Globus pallidus (tissue), 1 donor: ENCODE data around the gene C9orf50.
"Not testable (repeated sequence)": the region's sequence is repeated elsewhere in the genome, so short reads cannot be mapped to it uniquely, and the experiment has no call there.

Source experiments
- DNase-seq: peaks from one replicate; pipeline ENCODE4 v3.0.0-alpha.2; 2015; ENCODE audit warnings: low spot score

The C9orf50 gene

DNA sequence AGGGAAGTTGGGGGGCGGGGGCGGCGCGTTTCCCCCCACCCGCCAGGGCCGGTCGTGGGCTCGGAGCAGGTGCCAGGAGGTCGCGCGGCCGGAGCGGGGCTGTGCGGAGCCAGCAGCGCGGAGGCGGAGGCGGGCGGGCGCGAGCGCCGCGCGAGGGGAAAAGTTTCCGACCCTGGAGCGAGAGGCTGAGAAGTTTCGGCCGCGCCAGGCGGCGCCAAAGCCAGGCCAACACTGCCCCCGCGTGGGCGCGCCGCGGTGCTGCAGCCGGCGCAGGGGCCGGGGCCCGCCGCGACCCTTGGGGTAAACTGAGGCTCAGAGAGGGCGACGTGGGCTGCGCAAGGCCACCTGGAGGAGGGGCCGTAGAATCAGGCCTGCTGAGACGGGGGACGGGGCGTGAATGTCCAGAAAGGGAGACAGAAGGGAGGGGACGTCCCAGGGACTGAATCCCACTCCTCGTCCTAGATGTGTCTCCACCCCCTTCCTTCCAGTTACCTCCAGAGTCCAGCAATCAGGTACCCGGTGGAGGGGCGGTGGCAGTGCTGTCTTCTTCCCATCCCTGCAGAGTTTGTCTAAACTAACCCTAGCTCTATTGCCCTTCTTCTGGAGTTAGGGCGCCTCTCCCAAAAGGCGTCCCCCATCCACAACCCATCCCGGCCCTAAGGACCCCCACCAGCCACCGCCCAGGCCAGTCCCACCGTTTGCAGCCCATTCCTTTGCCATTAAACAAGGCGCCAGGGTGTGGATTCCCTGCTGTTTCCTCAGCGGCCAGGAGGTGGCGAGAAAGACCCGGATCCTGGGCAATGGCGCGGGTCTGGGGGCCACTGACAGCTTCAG is 10.2 kb downstream of the C9orf50 start:
- peak; percentile 64 for DNase-seq

DNA sequence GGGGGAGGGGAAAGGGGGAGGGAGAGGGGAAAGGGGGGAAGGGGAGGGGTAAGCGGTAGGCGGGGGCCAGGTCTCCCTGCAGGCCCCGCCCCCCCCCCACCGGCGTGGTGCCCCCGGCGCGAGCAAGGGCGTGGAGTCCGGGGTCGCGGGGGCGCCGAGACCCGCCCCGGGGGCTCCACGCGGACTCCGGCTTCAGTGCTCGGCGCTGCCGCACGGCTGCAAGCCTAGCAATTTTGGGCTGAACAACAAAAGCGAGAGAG is 10.8 kb downstream of the C9orf50 start:
- DNase-seq, result no peak

DNA sequence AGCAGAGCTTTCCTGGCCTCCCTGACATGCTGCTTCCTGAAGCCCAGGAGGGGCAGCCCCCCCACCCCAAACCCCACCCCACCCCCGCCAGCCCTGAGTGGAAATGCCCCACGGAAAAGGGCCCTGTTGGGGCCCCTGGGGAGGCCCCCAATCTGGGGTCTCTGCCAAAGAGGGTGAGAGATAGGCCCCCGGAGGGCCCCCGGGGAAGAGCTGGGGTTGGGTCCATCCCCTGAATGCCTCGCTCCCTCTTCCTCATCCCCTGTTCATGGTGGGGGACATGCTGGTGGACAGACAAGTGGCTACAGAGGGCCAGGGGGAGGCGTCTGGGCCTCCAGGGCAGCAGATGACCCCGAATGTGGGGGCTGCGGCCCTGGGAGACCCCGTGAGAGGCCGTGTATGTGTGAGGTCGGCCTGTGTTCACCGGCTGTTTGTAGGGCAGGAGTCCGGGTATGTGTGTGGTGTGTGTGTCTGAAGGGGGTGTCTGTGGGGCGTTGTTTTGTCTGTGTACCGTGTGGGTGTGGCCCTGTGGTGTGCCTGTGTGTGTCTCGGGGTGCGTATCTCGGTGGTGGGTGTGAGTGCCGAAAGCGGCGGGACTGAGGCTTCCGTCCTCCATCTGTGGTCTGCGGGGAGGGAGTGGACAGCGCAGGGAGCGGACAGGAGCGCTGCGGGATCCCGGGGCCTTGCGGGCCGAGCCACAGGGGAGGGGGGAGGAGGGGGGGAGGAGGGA is 11.3 kb downstream of the C9orf50 start:
- DNase-seq, result no peak

DNA sequence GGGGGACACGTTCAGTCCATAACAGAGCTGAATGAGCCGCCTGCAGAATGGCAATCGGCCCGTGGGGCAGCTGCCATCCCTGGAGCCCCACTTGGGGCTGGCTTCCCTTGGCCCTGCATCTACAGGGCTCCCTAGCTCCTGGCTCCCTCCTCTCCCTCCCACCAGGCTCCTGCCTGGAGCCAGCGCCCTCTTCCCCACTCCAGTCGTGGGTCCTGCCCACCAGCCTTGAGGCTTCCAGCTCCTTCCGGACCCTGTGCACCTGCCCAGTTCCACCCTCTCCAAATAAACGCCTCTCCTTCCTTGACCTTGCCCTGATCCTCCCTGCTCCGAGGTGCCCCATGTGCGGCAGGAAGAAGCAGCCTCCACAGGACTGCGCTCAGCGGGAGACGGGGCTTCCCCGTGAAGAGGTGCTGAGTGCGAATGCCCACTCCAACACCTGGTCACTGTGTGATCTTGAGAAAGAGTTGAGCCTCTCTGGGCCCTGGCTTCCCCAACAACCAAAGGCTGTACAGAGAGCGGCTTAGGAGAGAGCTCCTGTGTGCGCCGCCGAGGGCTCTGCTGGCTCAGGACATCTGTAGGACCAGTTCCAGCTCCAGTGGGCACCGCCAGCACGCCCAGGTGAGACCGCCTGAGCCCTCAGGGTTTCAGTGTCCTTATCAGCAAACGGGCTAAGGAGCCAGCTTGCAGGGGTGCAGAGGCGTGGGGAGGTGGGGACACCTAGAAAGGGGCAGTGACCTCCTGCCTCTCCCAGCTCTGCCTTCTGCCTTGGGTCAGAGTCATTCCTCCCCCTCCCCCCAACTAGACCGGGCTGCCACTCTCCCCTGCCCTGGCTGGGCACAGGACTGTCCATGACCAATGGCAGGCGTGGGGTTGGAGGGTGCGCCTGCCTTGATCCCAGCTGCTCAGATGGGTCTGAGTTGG is 12.1 kb downstream of the C9orf50 start:
- DNase-seq, result no peak

DNA sequence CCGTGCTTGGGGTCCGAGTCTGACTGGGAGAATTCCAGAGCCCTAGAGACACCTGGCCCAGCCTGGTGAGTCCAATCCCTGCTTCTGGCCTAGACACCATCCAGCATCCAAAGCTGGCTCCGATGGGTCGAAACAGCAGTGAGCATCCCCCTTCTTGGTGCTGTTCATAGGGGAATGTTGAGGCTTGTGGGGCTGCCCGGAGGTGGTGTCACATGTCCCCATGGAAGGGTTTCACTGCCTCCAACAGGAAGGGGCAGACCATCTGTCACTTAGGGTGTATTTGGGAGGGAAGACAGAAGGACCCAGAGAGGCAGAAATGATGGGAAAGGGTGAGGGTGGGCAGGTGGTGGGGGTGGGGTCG is 13.9 kb downstream of the C9orf50 start:
- no peak for DNase-seq

DNA sequence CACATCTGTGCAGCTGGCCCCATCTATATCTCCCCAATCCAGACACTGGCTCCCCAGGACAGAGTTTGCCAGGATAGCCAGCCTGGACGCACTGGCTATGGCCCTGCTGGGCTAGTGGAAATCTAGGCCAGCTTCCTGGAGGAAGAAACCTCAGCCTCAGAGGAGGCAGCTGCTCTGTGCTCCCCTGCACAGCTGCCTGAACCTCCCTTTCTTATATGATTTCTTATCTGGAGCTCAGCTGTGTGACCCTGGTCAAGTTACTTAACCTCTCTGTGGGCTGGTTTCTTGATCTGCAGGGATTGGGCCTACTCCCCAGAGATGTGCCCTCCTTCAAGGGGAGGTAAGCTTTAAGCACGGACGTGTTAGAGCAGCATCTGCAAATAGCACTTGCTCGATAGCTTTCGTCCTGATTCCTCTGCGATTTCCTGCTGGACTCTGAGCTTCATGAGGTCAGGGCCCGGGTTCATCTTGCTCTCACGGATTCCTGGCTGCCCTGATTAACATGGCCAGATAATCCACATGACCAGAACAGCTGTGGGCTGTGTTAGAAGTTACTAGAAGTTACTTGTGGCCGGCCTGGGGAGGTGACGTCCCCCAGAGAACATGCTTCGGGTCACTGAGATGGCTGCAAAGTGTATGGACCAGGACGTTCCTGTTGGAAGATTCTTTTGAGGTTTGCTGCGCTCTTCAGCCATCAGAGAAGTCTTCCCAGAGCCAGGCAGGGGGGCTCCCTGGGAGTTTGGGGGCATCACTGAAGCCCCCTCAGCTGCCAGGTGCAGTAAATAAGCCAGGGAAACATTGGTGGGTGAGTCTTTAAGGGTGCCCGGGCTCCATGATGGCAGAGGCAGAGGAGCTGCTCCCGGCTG is 14.5 kb downstream of the C9orf50 start:
- DNase-seq, result no peak

DNA sequence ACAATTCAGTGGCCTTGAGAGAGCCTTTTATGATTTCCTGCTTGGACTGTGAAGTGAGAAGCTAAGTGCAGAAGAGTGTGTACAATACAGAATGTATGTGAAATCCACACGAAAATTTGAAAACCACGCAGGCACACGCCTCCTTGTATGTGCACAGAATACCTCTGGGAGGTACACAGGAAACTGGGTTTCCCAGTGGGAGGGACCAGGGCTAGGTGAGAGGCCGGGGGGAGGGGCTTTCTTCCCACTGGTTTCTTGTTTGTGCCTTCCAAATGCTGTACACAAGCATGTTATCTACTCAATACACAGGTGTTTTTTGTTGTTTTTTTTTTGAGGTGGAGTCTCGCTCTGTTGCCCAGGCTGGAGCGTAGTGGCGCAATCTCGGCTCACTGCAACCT is 16.1 kb downstream of the C9orf50 start:
- no peak for DNase-seq

DNA sequence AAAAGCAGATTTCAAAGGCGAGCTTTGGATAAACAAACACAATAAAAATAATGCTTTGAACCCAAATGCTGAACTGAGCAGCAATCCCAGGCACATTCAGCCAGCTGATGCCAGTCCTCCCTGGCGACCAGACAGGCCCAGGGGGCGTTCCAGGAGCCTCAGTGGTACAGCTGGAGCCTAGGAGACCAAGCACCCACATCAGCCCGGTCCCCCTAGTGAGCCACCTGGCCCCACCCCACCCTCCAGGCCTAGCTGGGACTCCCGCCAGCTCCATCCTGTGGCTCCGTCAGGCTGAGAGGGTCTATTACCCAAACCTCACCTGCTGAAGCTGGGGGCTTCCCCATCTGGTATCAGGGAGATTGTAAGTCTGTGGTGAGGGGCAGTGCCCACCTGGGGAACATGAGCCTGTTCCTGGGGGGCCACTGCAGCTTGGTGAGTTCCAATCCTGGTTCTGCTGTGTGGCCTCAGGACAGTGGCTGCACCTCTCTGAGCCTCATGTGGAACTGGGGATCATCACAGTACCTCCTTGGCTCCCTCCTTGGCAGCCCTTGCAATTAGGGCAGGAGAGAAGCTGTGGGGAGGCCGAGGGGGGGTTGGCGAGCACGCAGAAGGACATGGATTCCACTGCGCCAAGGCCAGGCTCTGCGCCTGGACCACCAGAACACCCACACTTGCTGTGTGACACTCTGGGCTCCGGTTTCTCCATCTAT is 16.7 kb downstream of the C9orf50 start:
- no peak for DNase-seq

DNA sequence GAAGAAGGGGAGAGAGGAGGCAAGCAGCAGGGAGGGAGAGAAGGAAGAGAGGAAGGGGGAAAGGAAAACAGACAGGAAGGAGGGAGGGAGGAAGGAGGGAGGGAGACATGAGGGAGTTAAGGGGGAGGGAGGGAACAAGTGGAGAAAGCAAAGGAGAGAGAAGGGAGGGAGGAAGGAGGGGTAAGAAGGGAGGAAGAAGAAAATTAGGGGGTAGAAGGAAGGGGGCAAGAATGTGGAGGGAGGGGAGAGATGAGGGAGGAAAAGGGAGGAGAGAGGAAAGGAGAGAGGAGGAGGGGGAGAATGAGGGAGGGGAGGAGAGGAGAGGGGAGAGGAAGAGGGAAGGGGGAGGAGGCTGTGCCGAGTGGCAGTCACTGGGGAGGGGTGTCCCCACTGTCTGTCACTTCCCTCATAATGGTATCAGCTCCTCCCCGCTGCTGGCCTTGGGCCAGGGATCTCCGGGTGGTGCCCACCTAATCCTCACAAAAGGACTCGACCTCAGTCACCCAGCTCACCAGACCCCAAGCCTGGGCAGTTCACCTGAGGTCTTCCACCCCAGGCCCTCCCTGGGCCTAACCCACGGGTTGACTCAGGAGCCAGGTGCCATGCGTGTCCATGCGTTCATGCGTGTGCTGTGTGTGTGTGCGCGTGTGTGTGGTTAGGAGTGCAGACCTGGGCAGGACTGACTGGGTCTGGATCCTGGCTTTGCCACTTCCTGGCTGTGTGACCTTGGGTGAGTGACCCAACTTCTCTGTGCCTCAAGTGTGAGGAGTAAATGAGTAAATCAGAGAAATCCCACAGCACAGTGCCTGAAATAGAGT is 18.1 kb downstream of the C9orf50 start:
- DNase-seq, result no peak

DNA sequence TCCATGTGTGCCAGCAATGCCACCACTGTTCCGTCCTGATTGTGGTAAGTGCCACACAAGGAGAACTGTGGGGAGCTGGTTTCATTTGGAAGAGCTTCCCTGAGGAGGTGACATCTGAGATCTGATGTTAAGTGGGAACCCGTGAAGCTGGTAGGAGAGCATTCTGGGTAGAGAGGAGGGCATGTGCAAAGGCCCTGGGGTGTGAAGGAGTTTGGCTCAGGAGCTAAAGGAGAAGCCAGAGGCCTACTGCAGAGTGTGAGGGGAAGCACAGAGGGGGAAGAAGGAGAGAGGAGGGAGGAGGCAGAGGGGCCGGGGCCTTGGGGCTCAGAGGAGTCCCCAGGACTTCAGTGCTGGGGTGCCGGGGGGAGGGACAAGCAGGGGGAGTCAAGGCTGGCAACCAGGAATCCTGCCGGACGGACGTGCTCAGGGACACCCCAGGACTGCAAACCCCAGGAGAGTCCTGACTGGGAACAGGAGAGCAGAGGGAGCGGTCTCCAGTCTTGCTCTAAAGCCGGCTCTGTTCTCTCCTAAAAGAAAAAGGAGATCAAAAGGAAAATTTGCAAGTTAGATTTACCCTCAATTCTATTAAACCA is 19.7 kb downstream of the C9orf50 start:
- DNase-seq, result no peak

DNA sequence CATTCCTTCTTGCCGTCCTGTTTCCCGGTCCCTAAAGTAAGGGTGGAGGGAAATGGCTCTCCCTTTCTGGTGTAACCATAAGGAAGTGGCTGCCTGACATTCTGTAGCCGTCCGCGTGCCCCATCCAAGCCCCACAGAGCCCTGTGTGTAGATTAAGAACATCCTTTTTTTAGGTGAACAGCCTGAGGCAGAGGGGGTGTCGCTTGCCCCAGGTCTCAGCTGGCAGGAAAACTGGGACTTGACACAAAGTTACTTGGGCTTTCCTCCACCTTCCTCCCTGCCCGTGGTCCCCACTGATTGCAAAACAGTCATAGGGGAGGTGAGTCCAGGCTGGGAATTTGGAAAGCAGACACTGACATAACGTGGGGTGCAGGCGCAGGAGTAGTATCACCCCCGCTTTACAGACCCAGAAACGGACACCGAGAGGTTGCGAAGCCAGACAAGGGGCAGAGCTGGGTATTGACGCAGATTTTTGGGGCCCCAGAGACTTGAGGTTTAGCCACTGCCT is 22.8 kb downstream of the C9orf50 start:
- no peak for DNase-seq

DNA sequence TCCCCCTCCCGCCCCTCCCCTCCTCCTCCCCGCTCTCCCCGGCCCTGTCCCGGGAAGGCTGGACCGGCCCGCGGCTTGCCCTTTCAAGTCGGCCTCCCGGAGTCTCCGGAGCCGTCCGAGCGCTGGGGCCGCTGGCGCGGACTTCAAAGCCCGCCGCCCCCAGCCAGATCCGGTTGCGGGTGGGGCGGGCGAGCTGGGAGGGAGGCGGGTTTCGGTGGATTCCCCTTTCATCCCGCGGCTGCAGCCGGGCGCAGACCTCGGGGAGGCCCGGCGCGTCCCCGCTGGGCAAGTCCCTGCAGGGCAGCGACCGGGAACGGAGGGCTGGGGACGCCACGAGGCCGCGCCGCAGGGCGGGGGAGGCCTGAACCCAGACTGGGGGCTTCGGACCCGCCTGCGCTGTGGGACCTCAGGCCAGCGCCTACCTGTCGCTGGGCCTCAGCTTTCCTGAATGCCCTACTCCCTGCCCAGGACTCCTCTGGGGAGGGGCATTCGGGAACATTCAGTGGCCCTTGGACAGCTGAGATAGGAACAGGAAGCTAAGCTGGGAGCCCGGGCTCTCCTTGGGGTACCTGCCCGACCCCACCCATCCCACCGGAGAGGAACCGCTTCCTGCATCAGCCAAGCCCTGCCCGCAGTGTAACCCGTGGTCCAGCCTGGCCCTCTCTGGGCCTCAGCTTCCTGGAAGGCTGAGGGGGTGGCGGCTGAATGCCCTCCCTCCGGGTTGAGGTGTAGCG is 23.4 kb downstream of the C9orf50 start:
- DNase-seq, result no peak

DNA sequence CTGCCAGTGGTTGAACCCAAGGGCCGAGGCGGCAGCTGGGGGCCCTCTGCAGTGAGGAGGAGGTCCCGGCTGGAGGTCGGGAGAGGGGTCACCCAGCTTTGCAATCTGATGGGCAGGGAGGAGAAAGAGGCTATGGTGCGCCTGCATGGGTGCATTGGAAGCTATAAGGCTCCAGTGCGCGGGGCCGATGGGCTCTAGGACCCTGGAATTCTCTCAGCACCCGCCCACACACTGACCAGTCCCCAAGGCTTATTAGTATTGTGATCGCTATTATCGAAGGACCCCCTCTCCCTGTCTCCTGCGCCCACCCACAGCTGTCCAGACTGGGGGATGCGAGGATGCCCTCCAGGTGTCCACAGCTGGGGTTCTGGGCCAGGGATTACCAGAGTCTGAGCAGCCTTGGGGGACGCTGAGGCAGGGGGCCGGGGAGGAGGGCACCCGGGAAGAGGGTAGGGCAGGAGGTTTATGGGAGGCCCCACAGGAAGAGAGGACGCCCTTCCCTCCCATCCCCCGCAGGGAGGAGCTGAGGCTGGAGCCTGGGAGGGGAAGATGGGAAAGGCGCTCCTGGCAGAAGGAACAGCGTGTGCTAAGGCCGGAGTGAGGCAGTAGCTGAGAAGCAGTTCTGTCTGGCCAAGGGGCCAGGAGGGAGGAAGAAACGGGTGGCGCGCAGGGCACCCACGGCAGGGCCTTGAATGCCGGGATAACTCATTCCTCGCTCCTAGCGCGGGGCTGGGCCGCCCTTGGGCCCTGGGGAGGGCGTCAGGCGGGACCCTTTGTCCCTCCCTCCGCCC is 24.2 kb downstream of the C9orf50 start:
- DNase-seq, result no peak

DNA sequence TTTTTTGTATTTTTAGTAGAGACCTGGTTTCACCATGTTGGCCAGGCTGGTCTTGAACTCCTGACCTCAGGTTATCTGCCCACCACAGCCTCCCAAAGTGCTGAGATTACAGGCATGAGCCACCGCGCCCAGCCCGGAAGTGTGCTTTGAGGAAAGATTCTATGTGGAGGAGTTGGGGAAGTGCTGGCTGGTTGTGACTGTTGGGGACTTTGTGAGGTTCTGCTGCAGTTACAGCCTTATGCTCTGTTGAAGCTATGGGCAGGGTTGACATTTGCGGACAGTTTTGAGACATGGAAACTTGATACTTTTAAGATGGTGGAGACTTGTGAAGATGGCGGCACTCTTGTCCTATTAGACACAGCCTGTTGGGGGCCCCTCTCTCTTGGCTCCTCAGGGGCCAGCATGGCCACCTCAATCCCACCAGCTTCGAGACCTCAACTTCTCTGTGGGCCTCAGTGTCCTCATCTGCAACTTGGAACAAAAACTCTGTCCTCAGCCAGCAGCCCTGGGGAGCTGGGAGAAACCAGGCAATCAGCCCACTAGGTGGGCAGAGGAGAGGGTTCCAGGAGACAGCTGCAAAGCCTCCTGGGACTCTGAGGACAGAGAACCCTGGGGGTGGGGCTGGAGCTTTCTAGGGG is 24.9 kb downstream of the C9orf50 start:
- DNase-seq, result no peak

DNA sequence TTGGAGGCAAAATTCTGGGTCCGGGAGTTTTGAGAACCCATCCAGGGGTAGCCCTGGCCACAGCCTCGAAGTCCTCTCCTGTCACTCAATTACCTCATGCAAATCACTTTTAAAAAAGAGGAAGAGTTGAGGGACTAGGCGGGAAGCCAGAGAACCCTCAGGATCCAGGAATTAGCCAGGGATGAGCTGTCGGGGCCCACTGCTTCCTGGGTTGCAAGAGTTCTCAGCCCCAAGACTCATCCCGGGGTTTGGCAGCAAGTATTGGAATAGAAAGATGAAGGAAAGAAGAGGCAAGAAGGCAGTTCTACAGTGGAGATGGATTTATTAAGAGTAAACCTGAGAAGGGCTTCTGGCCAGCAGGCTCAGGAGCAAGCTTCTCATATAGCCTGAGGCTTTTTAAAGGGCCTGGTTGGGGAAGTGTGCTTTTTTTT is 25.6 kb downstream of the C9orf50 start:
- no peak for DNase-seq

DNA sequence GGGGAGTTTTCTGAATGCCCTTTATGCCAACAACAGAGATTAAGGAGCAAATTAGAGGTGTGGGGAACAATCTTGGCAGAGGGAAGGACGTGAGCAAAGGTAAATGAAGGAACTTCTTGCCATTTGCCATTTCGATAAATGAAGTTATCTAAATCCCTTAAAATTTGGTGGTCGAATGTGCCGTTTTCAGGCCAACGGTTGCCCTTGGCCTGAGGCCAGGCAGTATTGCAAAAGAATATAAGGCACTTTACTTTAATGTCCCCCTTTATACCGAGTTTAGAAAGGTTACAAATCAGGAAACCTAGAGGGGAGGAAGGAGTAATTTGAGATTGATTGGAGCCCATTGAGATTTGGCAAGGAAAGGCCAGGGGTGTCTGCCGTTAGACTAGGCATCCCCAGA is 26.3 kb downstream of the C9orf50 start:
- DNase-seq, result no peak

DNA sequence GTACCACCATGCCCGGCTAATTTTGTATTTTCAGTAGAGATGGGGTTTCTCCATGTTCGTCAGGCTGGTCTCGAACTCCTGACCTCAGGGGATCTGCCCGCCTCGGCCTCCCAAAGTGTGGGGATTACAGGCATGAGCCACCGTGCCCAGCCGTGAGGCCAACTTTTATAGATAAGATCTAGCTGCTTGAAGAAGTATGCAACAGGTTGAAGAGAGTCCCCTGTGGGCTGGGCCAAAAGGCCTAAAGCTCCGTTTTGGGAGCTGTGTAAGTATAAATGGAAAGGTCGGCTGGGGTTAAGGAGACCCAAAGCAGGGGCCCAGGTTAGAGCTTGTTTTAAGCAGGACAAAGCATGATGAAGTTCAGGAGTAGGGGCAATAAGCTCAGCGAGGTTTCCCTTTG is 28.1 kb downstream of the C9orf50 start:
- DNase-seq, result not testable (repeated sequence)

DNA sequence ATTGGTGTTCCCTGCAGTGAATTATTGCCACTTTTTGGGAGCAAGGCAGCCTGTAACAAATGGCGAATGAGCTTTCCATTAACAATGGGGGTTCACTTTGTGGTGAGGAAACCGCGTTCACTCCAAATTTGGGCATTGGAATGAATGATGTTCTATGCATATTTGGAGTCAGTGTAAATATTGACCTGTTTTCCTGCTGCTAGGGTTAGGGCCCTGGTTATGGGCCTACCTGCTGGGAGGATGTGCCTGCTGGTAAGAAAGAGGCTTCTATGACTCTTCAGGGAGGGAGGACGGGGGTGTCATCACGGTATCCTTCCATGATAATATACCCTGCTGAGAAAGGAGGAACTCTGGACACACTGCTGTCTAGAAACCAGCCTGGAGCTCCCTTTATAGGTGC is 29.0 kb downstream of the C9orf50 start:
- no peak for DNase-seq
